ENCODE data around the gene WDFY2. TPM values are rescaled to one million over a fixed set of nuclear protein-coding genes. Genes with fewer than 3 reads are reported as not detected.

Gene WDFY2
- polyA plus RNA-seq, 1 donor from 2014 or later = 5.3 TPM

- TF ChIP-seq MXI1 (conservative IDR thresholded peaks at IDR 0.05; ENCODE audit: poor library complexity, severe bottlenecking) = no peak
Measured at GRCh38 chr13:51557875-51558612, 26.2 kb upstream of the WDFY2 start (continued).

GRCh38 chr13:51559946-51560735 lies 24.1 kb upstream of the WDFY2 start:
- Histone ChIP-seq H3K9ac (ENCODE audit: low read length) (no peak overlapping the region), H3K9me3 (ENCODE audit: low read length) (no peaks in the 10 kb centered on the region), H3K79me2 (replicated peaks; ENCODE audit: insufficient read depth, low read length) (no peaks in the 10 kb centered on the region), H3K4me2 (ENCODE audit: low read length) (no peak overlapping the region), H3K27me3 (ENCODE audit: insufficient read depth, low read depth, low read length) (no peaks in the 10 kb centered on the region), H2AFZ (ENCODE audit: low read depth, low read length) (no peak overlapping the region), H3K4me3 (ENCODE audit: low read length) (no peak overlapping the region), H3F3A (ENCODE audit: insufficient read depth, low read length, poor library complexity, severe bottlenecking) (no peaks in the 10 kb centered on the region), H3K27ac (ENCODE audit: low read length) (no peak overlapping the region), H3K36me3 (ENCODE audit: insufficient read depth, low read length) (no peaks in the 10 kb centered on the region), H4K20me1 (ENCODE audit: insufficient read depth) (no peaks in the 10 kb centered on the region), H3K9me2 (ENCODE audit: insufficient read depth, low read length) (no peaks in the 10 kb centered on the region)
- no peak for TF ChIP-seq RAD21 (conservative IDR thresholded peaks at IDR 0.05)
- no peak for TF ChIP-seq REST (IDR thresholded peaks at IDR 0.05; ENCODE audit: borderline replicate concordance)
- no peak for TF ChIP-seq TAF1 (IDR thresholded peaks at IDR 0.05; ENCODE audit: low read depth)
- TF ChIP-seq SMC3 (conservative IDR thresholded peaks at IDR 0.05; ENCODE audit: poor library complexity) = no peak
- no peak for TF ChIP-seq EZH2 (IDR thresholded peaks at IDR 0.05; ENCODE audit: borderline replicate concordance, insufficient read depth, low read length, poor library complexity, severe bottlenecking)
- no peak for TF ChIP-seq EP300 (conservative IDR thresholded peaks at IDR 0.05; ENCODE audit: poor library complexity, severe bottlenecking)
- no peak for TF ChIP-seq POLR2AphosphoS5 (IDR thresholded peaks at IDR 0.05)
- no peak for TF ChIP-seq MXI1 (conservative IDR thresholded peaks at IDR 0.05; ENCODE audit: poor library complexity, severe bottlenecking)
- TF ChIP-seq, protein P1, sequence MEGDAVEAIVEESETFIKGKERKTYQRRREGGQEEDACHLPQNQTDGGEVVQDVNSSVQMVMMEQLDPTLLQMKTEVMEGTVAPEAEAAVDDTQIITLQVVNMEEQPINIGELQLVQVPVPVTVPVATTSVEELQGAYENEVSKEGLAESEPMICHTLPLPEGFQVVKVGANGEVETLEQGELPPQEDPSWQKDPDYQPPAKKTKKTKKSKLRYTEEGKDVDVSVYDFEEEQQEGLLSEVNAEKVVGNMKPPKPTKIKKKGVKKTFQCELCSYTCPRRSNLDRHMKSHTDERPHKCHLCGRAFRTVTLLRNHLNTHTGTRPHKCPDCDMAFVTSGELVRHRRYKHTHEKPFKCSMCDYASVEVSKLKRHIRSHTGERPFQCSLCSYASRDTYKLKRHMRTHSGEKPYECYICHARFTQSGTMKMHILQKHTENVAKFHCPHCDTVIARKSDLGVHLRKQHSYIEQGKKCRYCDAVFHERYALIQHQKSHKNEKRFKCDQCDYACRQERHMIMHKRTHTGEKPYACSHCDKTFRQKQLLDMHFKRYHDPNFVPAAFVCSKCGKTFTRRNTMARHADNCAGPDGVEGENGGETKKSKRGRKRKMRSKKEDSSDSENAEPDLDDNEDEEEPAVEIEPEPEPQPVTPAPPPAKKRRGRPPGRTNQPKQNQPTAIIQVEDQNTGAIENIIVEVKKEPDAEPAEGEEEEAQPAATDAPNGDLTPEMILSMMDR (IDR thresholded peaks at IDR 0.05; ENCODE audit: poor library complexity, severe bottlenecking) = no peak
